ENCODE data around the gene IFIT1B.
"Not testable (repeated sequence)": the region's sequence is repeated elsewhere in the genome, so short reads cannot be mapped to it uniquely, and the experiment has no call there.

Gene IFIT1B

DNA sequence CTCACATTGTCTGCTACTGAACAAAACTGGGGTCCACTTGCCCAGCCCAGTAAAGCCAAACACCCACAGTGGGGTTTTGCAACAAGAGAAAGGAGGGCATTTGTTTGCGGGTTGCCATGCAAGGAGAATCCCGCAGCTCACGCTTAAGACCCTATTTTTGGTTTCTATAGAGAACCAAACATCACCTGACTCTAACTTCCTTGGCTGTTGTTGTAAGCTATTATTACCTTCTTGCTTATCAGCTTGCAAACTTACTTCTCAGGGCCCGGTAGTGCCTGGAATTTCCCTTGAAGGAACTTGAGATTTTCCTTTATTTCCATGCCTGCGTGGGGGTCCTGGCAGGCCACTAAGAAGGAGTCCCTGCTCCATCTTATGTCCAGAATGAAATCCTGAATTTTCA, 29.4 kb upstream of the IFIT1B start:
- no peak for DNase-seq (ENCODE audit: low read depth in 2 of 2, low spot score in 1 of 2)

DNA sequence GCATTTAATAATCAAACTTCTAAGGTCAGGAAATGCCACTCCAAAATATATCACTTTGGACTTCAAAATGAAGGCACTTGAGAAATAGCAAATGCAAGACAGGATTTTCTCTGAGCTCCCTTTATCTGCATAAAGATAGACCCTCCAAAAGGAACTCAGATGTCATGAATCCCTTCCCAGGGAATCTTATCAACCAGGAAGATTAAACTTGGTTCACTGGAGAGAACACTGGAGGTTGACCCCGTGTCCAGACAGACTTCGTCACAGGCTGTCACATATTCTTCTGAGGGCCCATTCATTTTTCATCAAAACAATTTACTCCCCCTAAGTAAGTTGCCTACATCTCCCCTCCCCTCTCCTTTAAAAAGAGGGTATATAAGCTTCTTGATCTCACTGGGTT, 28.9 kb upstream of the IFIT1B start:
- DNase-seq (ENCODE audit: low read depth in 2 of 2, low spot score in 1 of 2): no peak

DNA sequence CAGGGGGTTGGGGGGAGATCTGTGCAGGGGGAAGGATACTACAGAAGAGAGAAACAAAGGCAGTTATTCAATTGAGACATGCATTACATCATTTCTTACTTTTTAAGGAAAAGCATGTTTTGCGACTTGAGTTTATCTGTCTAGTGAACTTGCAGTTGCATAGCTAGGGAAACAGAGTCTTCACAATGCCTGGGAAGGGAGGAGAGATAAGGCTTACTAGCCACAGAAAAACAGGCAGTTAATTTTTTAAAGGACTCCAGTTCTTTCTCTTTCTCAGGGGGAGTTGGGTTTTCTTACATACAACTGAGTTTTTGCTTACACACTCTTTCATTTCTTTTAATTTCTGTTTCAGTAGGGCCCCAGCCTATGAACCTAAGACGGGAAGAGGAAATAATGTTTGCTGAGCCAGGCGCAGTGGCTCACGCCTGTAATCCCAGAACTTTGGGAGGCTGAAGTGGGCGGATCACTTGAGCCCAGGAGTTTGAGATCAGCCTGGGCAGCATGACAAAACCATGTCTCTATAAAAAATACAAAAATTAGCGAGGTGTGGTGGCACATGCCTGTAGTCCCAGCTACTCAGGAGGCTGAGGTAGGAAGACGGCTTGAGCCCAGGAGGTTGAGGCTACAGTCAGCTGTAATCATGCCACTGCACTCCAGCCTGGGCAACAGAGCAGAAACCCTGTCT, 27.1 kb upstream of the IFIT1B start:
- not testable (repeated sequence) for DNase-seq (ENCODE audit: low read depth in 2 of 2, low spot score in 1 of 2)

DNA sequence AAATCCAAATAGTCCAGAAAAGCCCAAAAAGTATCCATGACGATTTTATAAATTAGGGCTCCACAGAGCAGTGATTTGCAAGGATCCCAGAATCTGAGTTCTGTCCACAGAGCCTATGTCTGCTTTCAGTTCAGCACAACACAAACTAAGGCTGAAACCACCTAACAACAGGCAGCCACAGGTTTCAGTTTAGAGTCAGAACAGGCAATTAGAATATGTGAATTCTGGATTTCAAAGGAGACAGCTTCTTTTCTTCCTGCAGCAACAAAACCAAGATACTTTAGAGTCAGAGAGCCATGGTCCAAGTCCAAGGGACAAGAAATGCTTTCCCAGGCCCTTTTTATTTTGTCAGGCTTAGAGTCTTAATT, 26.5 kb upstream of the IFIT1B start:
- no peak for DNase-seq (ENCODE audit: low read depth in 2 of 2, low spot score in 1 of 2)

DNA sequence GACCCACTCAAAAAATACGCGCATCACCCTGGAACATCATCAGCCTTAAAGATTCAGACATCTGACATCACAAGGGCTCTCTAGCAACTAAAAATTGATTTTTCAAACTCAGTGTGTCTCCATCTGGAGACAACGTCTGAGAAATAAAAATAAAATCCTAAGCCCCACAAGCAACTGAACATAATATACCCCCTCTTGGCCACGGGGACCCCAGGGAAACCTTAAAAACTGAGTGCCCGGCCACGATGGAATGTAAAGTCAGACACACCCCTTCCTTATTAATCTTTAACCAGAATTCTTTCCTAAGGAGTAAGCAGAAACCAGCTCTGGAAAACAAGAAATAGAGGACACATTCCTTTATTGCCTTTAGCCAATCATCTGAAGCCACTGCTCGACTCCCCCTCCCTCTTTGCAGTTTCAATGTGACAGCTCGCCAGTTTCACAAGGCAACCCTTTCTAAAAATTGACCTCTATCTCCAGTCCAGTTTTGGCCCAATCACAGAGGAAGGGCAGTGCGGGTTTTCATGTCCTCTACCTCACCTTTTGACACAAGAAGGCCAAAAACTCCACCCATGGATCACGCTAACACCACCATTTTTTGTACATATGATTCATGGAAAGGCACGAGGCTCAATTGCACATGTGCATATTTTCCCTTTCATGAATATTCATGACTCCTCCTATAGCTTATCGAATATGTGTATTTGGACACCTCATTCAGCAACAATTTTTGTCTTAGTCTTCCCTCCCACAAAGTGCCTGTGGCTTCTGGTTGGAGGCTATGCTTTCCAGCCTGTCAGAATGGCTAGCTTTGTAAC, 25.9 kb upstream of the IFIT1B start:
- no peak for DNase-seq (ENCODE audit: low read depth in 2 of 2, low spot score in 1 of 2)

DNA sequence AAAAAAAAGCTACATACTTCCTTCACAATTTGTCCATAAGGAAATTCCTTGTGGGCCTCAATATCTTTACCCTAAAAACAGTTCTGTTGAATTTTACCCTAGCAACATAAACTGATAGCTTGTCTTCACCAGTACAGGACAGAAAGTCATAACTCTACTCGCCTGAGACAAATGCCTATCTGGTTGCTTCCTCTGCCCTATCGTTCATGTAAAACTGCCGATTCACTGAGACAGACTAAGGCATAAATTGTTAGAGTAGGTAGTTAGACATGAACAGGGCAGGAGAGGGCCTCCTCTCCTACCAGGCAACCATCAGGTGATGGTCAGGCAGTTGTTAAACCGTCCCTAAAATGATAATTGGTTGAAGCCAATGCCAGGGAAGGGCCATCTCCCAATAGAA, 25.1 kb upstream of the IFIT1B start:
- no peak for DNase-seq (ENCODE audit: low read depth in 2 of 2, low spot score in 1 of 2)

DNA sequence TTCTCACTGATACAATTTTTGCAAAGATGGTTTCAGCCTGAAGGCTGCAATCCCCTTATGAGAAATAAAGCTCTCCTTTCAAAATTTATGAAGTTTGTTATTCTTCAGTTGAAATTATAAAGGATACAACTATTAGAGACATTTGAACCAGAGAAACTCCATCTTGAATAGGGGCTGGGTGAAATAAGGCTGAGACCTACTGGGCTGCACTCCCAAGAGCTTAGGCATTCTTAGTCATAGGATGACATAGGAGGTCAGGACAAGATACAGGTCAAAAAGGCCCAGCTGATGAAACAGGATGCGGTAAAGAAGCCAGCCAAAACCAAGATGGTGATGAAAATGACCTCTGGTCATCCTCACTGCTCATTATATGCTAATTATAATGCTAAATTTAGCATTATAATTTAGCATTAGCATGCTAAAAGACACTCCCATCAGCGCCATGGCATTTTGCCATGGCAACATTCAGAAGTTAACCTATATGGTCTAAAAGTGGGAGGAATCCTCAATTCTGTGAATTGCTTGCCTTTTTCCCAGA, 22.4 kb upstream of the IFIT1B start:
- no peak for DNase-seq (ENCODE audit: low read depth in 2 of 2, low spot score in 1 of 2)

DNA sequence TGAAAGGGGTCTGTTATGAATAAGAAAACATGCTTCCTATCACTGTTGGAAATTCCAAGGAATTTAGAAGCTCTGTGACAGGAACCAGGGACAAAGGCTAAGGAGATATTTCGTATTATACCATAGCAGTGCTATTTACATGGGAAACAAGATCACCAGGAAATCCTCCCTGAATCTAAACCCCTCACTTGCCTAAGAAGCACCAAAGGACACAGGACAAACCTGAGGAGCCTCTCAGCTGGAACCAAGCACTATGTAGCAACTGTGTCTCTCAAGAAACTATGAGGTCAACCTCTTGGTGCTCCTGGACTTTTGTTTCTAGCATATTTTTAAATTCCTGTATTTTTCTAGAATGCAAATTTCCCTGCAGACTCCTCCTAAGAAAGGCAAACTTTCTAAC, 20.8 kb upstream of the IFIT1B start:
- no peak for DNase-seq (ENCODE audit: low read depth in 2 of 2, low spot score in 1 of 2)

DNA sequence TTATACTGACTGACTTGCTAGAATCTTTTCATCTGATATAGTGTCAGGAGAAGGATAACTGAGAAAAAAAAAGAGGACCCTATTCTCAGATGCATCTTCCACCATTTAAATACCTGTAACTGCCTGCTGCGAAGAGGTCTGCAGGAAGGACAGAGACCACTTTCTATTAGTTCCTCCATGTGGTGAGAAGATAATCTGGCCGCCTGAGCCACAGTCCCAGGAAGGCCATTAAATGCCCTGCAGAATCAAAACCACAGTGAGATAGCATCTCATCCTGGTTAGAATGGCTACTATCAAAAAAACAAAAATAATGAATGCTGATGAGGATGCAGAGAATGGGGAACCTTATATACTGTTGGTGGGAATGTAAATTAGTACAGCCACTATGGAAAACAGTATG, 19.9 kb upstream of the IFIT1B start:
- DNase-seq (ENCODE audit: low read depth in 2 of 2, low spot score in 1 of 2): no peak

DNA sequence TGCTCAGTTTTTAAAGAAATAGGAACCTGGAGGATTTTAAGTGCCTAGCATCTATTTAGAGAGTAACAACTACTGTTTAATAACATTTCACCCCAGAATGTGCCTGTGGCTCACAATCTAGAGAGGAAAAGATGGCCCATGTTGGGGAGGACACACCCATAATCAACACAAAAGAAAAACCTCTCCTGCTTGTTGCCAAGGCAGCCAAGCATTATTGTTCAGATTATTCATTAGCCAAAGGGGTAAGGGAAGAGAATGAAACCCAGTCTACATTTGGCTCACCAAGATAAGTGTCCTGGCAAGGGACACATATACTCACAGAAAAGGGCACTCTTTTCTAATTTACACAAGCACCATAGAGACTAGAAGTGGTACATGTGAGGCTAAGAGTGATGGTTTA, 17.7 kb upstream of the IFIT1B start:
- DNase-seq (ENCODE audit: low read depth in 2 of 2, low spot score in 1 of 2): no peak

DNA sequence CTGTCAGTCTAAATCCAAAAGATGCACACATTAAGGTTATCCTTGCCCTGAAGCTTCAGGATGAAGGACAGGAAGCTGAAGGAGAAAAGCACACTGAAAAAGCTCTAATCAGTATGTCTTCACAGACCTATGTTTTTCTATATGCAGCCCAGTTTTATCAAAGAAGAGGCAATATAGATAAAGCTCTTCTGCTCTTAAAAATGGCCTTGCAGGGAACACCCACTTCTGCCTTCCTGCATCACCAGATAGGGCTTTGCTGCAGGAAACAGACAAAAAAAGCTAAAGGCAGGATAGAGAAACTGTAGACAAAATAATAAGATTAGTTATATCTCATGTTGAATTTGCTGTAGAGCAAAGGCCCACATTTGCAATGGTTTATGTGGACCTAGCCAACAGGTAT, 14.9 kb upstream of the IFIT1B start:
- no peak for DNase-seq (ENCODE audit: low read depth in 2 of 2, low spot score in 1 of 2)

DNA sequence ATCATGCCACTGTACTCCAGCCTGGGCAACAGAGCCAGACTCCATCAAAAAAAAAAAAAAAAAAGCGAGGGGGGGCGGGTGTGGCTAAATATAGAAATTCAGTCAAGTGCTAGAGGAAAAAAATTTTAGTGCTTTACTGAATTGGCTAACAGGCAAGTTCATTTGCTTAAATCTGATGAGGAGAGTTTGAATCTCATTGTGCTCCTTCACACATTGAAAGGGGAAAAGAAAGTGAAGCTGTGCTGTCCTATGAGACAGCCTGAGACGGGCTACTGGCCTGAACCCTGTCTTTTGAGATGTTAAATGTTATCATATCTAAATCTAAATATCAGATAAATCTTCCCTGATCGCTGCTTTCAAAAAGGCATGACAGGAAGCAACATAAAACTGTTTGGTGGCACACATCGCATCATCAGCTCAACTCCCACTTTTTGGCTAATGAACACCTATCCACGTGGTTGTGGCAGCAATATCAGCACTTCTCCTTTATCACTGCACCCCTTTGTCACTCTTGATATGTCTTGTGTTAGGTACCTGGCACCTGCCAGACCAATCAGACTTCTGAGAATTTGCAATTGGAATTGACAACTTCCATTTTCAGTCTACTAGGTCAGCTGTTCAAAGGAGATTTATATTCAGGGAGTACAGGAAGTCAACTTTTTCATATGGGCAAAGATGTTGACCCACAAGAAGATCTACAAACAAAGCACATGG, 14.0 kb upstream of the IFIT1B start:
- no peak for DNase-seq (ENCODE audit: low read depth in 2 of 2, low spot score in 1 of 2)

DNA sequence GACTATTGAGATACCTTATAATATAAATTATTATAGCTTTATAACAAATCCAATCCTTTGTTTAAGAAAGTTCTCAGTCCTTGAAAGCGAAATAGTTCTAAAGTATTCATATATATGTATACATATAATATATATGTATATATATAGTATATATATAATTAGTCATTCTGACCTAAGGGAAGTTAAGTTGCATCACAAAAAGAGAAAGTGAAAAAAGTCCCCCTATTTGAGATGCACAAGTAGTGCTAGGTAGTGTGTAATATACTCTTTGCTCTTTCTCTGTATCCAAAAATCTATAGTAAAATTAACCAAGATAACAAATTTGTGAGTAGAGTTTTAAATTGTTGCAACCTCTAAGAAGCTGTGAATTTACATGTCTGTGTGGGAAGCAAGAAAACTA, 13.3 kb upstream of the IFIT1B start:
- DNase-seq (ENCODE audit: low read depth in 2 of 2, low spot score in 1 of 2): no peak

DNA sequence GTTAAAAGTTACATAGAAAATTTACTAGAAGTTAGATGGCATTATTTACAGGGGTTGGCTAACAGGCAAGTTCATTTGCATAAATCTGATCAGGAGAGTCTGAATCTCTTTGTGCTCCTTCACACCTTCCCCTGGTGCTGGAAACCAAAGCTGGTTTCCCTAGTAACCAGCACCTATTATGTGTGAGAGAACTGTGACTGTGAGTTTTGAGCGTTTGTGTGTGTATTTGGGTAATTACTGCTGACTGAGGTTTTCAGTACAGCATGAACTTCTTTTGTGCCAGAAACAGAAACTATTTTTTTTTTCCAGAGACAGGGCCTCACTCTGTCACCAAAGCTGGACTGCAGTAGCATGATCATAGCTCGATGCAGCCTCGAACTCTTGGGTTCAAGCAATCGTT, 10.3 kb upstream of the IFIT1B start:
- no peak for DNase-seq (ENCODE audit: low read depth in 2 of 2, low spot score in 1 of 2)

DNA sequence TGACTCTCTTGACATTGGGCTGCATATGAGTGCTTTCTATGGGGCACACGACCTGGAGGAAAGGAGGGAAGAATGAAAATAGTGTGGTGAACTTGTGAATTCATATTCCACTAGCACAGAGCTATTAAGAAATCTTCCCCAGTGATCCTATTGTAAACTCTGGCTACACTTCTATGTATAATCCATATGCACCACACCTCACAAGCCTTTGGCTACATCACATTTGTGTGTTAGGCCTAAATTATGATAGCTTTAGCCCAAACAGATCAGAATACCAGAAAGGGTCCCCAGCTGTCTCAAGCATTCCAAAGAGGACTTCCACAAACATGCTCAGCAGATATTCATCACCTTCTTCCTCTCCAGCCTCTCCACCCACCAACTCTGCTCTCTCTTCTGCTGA, 9.7 kb upstream of the IFIT1B start:
- no peak for DNase-seq (ENCODE audit: low read depth in 2 of 2, low spot score in 1 of 2)

DNA sequence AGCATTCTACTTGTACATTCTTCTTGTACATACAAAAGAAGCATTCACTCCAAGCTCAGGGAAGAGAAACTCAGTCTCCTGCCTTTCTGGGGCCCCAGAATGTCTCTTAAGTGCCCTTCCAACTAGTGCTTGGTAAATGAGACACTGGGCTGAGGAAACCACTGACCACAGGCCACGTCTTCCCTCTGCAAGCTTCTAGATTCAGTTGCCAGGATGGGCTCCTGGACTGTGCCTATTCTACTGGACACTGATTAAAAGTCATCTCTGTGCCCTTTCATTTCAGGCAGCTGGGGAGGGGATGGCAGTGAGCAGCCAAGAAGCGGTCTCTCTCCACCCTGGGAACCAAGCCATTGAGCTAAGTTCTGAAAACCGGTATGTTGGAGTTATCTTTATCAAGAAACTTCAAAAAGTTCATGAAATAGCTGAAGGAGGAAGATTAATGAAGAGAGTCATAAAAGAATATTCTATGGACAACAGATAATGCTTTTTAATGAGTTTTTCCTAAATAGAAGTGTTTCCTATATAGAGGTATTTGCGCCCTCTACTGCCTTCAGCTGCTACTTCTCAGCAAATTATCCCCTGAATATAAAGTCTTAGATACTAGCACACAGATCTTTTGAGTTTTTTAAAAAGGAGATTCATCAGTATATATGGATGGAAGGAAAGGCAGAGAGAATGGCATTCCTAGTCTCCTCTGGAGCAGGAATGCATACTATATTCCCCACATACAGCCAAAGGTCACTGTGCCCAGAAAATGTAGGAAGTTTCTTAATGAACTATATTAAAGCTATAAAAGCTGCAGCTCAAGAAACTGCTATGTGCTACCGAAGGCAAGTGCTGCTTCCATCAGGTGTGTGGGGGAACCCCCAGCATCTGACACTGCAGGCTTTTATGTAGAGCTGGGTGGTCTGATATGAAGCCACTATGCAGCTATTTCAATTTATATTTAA, 8.4 kb upstream of the IFIT1B start:
- no peak for DNase-seq (ENCODE audit: low read depth in 2 of 2, low spot score in 1 of 2)

DNA sequence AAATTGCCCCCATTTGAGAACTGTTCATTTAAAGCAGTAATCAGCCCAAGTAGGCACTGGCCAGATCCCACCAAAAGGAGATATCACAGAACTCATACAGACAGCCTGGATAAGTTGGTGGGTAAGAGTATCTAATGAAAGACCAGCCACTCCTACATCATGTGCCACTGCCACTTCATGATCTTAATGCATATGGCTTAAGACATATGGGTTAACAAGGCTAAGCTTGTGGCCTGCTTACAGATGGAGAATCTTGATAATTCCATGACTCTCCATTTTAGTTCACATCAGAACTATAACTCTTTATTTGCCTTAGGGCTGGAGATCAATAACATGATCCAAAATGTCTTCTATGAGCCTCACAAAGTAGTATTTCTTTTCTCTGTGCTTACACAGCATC, 6.8 kb upstream of the IFIT1B start:
- DNase-seq (ENCODE audit: low read depth in 2 of 2, low spot score in 1 of 2): no peak

DNA sequence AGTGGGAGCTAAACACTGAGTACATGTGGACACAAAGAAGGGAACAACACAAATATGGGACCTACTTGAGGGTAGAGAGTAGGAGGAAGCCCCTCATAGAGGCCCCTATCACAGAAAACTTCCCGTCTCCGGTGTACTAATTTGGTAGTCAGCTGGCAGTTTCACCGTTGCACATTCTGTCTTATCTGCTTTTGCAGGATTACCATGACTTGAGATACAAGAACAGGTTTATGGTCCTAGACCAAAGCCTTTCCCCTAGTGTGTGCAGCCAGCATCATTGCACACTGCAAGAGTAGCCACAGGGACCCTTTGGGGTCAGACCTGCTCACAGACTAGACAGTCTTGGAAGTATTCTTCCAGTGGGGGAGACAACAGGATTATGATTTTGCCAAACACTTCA, 5.9 kb upstream of the IFIT1B start:
- no peak for DNase-seq (ENCODE audit: low read depth in 2 of 2, low spot score in 1 of 2)

DNA sequence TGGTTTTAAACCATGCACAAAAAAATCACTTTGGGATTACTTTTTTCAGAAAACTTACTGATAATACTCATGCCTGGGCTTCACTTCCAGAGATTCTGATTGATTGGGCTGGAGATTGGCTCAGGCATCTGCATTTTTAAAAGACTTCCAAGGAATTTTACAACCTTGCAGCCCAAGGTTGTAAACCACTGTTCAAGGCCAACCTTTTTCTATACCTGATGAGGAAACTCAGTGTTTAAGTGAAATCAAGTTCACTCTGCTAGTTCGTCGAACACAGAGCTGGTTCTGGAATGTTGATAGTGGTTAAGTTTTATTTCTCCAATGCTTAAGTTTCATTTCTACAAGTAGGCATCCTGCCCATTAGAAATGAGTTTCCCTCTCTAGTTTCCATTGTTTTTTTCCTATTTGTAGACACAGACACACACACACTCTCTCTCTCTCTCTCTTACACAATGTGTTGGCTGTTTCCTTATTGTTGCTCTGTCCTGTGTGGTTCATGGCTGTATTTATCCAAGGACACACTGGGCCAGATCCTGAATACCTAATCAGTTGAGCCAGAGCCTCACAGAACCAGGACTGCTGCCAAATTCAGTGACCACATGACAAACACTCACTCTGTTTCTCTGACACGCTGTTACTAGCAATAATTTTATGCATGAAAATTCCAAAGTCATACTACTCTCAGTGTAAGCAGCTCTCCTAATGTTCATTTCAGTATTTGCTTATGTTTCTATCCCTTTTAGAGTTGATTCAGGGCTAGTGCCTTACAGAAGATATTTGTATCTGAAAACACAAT, 3.7 kb upstream of the IFIT1B start:
- DNase-seq (ENCODE audit: low read depth in 2 of 2, low spot score in 1 of 2): no peak

DNA sequence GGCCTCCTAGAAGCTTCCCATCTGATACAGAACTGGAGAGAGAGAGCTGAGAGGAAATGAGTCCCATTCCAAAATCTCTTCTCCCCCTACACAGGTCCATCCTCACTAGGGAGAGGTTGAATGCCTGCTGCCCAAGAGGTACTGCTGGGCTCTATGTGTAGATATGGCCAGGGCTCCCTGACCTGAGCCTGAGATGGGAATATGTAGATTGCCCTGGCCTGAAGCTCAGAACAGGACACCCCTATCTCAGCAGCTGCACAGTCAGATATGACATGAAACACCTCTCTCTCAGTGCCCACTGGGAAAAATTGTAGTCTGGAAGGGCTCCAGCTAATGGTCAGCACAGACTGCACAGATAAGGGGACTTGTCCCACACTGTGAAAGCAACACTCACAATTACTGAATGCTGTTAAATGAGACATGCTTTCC, 3.1 kb upstream of the IFIT1B start:
- no peak for DNase-seq (ENCODE audit: low read depth in 2 of 2, low spot score in 1 of 2)

All from stimulated activated CD8-positive, alpha-beta memory T cell treated with anti-CD3 and anti-CD28 coated beads, Interleukin-4, amount 100 ng/mL, for 1 hour (primary cell).